ENCODE results near the gene SPTLC3. TPM values are rescaled to one million over a fixed set of nuclear protein-coding genes. Genes with fewer than 3 reads are reported as not detected.

SPTLC3 gene
- total RNA-seq, 1 donor from 2014 or later, result 0.46 TPM

Other genes with a start within 250 kb of the SPTLC3 start
- gene ISM1, start 212.3 kb downstream of the SPTLC3 start, total RNA-seq, result 0.06 and 2.3 TPM in 2 replicates

All from epithelial cell of proximal tubule (primary cell).